Esophagus muscularis mucosa (tissue), 4 donors: ENCODE results near the gene DBH. TPM values are rescaled to one million over a fixed set of nuclear protein-coding genes. Genes with fewer than 3 reads are reported as not detected.
"Not testable (repeated sequence)": the region's sequence is repeated elsewhere in the genome, so short reads cannot be mapped to it uniquely, and the experiment has no call there.

Experiments
- DNase-seq: peaks from one replicate; pipeline ENCODE4 v3.0.0-alpha.2; 2017; ENCODE audit errors: extremely low spot score
- H3K27ac ChIP-seq, 4 donors: fragments of 200-600 bp; sonication (generic); replicated peaks in 1 of 4; 1 replicate in 3 of 4; 2 replicates in 1 of 4; pipeline ENCODE4 v1.5.1; 2016 to 2019; ENCODE audit warnings: mild to moderate bottlenecking in 1 of 4
- H3K27me3 ChIP-seq, 4 donors: fragments of 200-600 bp; sonication (generic); one replicate each; pipeline versions ENCODE4 v1.5.1 to v1.6.0; 2016 to 2019
- H3K36me3 ChIP-seq, 4 donors: fragments of 200-600 bp; sonication (generic); one replicate each; pipeline ENCODE4 v1.5.1; 2016 to 2019
- H3K4me1 ChIP-seq, 4 donors: fragments of 200-600 bp; sonication (generic); one replicate each; pipeline ENCODE4 v1.5.1; 2016 to 2019
- H3K4me3 ChIP-seq, 4 donors: fragments of 200-600 bp; sonication (generic); 1 replicate in 2 of 4; 2 replicates in 2 of 4; pipeline ENCODE4 v1.5.1; 2016 to 2019; ENCODE audit warnings: mild to moderate bottlenecking in 4 of 4, moderate library complexity in 1 of 4
- H3K9me3 ChIP-seq, 4 donors: fragments of 200-600 bp; sonication (generic); 1 replicate in 3 of 4; 2 replicates in 1 of 4; pipeline ENCODE4 v1.5.1; 2016 to 2019
- EP300 ChIP-seq: sonication (generic); formaldehyde crosslinking; IDR thresholded peaks from one replicate; pipeline ENCODE4 v1.6.1; 2017; ENCODE audit warnings: antibody characterized with exemption
- POLR2A ChIP-seq: fragments of 450-650 bp; IDR thresholded peaks from one replicate; pipeline ENCODE4 v1.6.1; 2017; ENCODE audit warnings: antibody characterized with exemption, moderate library complexity, mild to moderate bottlenecking, low read depth
- POLR2AphosphoS5 ChIP-seq, 2 donors: sonication (generic); formaldehyde crosslinking; IDR thresholded peaks; one replicate each; pipeline ENCODE4 v1.6.1; 2017; ENCODE audit warnings: antibody characterized with exemption in 2 of 2
- WGBS: methylation state at CpG from one replicate; pipeline ENCODE4 v1.1.5; 2018; 5-methylcytosine and 5-hydroxymethylcytosine counted together
- intact Hi-C: fragments of 100-400 bp; cut with DNase I; formaldehyde crosslinking; loops from one replicate; pipeline ENCODE4 v1.15.1; 2023
- total RNA-seq, 4 donors: library from RNA; depleted of rRNA; stranded (reverse); fragments of >200 nt; gene quantifications; one replicate each; pipeline versions ENCODE4 v1.1.0 to v1.2.1, GENCODE V29; 2016
- TF ChIP-seq, protein P1 (sequence below), 3 experiments: fragments of 200-600 bp in 2 of 3; fragments of 450-650 bp in 1 of 3; sonication (generic) in 2 of 3; IDR thresholded peaks; one replicate each; pipeline ENCODE4 v1.5.1; 2017 to 2019; ENCODE audit warnings: antibody characterized with exemption in 3 of 3, mild to moderate bottlenecking in 2 of 3, moderate library complexity in 1 of 3

The DBH gene
- total RNA-seq, 4 donors from 2014 or later = 0.06 TPM; not detected in 3

DNA sequence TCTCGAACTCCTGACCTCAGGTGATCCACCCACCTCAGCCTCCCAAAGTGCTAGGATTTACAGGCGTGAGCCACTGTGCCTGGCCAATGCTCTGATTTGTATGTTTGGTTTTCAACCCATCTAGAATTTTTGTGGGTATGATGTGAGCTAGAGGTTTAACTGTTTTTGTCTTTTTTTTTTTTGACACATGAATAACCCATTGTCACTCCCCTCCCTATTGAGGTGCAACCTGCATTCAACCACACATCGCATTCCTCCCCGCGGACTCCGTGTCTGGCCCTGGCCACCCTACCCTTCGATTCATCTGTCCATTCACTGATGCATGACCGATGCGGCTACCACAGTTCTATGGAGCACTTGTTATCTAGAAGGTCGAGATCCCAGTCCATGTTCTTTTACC is 17.4 kb upstream of the DBH start:
- H3K9me3 ChIP-seq = no peaks in the 10 kb centered on the region
- H3K27me3 ChIP-seq = peaks cover 0 to 82% (median 0%) of the 10 kb centered on the region in 4 donors
- H3K4me3 ChIP-seq = no peak overlapping the region
- DNase-seq = no peak
- WGBS = 89% methylated on average over 10 of the region's 10 CpGs
- intact Hi-C loops = no loop called here
- no peaks in the 10 kb centered on the region for H3K4me1 ChIP-seq
- H3K36me3 ChIP-seq = no peaks in the 10 kb centered on the region
- H3K27ac ChIP-seq = no peak overlapping the region
- no peak for TF ChIP-seq POLR2A
- TF ChIP-seq EP300 = no peak
- TF ChIP-seq POLR2AphosphoS5 (IDR thresholded peaks at IDR 0.05) = no peak
- TF ChIP-seq, protein P1, sequence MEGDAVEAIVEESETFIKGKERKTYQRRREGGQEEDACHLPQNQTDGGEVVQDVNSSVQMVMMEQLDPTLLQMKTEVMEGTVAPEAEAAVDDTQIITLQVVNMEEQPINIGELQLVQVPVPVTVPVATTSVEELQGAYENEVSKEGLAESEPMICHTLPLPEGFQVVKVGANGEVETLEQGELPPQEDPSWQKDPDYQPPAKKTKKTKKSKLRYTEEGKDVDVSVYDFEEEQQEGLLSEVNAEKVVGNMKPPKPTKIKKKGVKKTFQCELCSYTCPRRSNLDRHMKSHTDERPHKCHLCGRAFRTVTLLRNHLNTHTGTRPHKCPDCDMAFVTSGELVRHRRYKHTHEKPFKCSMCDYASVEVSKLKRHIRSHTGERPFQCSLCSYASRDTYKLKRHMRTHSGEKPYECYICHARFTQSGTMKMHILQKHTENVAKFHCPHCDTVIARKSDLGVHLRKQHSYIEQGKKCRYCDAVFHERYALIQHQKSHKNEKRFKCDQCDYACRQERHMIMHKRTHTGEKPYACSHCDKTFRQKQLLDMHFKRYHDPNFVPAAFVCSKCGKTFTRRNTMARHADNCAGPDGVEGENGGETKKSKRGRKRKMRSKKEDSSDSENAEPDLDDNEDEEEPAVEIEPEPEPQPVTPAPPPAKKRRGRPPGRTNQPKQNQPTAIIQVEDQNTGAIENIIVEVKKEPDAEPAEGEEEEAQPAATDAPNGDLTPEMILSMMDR (IDR thresholded peaks at IDR 0.05) = no peak

DNA sequence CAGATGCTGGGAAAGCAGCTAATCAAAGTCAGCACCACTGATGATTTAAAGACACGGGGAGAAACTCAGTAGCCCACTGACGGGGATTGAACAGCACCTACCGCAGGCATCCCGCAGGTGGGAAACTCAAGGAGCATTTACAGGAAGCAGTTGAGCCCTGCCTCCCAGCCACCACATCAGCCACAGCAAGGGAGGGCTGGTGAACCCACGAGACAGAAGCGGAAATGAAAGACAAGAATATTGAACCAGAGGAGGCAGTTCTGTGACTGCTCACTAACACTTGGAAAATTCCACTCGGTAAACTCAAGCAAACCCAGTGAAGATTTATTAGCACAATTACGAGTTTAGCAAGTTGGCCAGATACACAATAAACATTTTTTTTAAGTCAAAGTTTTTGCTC is 16.4 kb upstream of the DBH start:
- no peaks in the 10 kb centered on the region for H3K36me3 ChIP-seq
- H3K4me3 ChIP-seq = no peak overlapping the region
- TF ChIP-seq, protein P1 (IDR thresholded peaks at IDR 0.05) = no peak
- TF ChIP-seq EP300 (no peak), POLR2A (no peak), POLR2AphosphoS5 (IDR thresholded peaks at IDR 0.05) (no peak)
- H3K9me3 ChIP-seq = no peaks in the 10 kb centered on the region
- intact Hi-C loops = no loop called here
- DNase-seq = no peak
- WGBS = 23% methylated on average over 8 of the region's 8 CpGs
- no peaks in the 10 kb centered on the region for H3K4me1 ChIP-seq
- H3K27me3 ChIP-seq = peaks cover 0 to 78% (median 0%) of the 10 kb centered on the region in 4 donors
- no peak overlapping the region for H3K27ac ChIP-seq

DNA sequence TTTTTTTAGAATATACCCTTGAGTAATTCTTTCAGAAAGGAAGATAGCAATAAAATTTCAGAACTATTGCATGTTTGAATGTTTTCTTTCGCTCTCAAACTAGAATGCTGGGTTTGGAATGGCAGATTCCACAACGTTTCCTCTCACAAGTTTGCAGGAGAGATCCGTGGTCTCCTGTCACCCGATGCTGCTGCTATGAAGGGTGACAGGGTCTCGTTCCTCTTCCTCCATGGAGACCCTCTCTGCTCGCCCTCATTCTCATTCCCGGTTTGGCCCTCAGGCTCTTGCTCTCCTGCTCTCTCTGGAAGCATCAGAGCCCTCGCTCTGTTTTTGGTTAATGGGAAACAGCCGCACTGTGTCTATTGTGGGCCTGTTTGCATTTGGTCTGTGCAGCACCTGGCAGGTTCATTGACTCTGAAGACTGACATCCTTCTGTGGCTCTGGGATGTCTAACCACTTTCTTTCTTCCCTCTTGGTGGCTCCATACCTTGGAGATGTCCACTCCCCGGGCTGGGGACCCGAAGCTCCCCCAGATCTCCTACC is 14.4 kb upstream of the DBH start:
- Histone ChIP-seq H3K36me3 (no peaks in the 10 kb centered on the region), H3K4me1 (no peaks in the 10 kb centered on the region), H3K27me3 (peaks cover 0 to 63% (median 0%) of the 10 kb centered on the region in 4 donors), H3K4me3 (no peak overlapping the region), H3K9me3 (peaks cover 0 to 17% (median 4%) of the 10 kb centered on the region in 4 donors), H3K27ac (no peak overlapping the region)
- no peak for DNase-seq
- TF ChIP-seq, protein P1 (IDR thresholded peaks at IDR 0.05) = no peak
- TF ChIP-seq POLR2AphosphoS5 (IDR thresholded peaks at IDR 0.05) = no peak
- no peak for TF ChIP-seq EP300
- TF ChIP-seq POLR2A = no peak
- intact Hi-C loops = no loop called here
- 76% methylated on average over 11 of the region's 11 CpGs for WGBS

DNA sequence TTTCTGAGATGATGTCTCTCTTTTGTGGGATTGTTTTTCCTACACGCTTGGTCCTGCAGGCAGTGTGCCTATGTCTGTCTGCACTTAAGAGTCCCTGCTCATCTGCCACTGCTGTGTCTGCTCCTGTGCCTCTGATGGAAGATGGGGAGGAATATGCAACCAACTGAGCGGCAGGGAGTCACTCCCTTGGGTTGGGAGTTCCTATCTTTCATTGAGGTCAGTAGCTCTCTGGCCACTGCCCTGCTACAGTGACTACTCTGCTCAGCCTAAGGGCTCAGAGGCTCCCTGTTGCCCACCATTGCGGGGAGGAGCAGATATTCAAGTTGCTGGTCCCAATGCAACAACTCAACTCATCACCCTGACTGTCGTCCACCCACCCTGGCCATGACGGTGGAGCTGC is 13.6 kb upstream of the DBH start:
- intact Hi-C loops = no loop called here
- Histone ChIP-seq H3K27ac (no peak overlapping the region), H3K4me3 (no peak overlapping the region), H3K27me3 (peaks cover 0 to 55% (median 0%) of the 10 kb centered on the region in 4 donors), H3K4me1 (no peaks in the 10 kb centered on the region), H3K9me3 (peaks cover 0 to 23% (median 4%) of the 10 kb centered on the region in 4 donors), H3K36me3 (no peaks in the 10 kb centered on the region)
- 50% methylated on average over 3 of the region's 5 CpGs for WGBS
- DNase-seq = no peak
- TF ChIP-seq POLR2A (no peak), EP300 (no peak), POLR2AphosphoS5 (IDR thresholded peaks at IDR 0.05) (no peak)
- TF ChIP-seq, protein P1 (IDR thresholded peaks at IDR 0.05) = no peak

DNA sequence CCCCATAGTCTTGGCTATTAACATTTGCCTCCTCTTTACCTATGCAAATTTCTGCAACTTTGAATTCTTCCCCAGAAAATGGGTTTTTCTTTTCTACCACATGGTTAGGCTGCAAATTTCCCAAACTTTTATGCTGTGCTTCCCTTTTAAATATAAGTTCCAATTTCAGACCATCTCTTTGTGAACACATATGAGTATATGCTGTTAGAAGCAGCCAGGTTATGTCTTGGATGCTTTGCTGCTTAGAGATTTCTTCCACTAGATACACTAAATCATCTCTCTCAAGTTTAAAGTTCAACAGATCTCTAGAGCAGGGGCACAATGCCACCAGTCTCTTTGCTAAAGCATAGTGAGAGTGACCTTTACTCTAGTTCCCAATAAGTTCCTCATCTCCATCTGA is 10.2 kb upstream of the DBH start:
- intact Hi-C loops, DNase-seq, H3K4me3 ChIP-seq, H3K36me3 ChIP-seq, H3K27ac ChIP-seq, H3K4me1 ChIP-seq: not testable (repeated sequence)
- peaks cover 0 to 23% (median 4%) of the 10 kb centered on the region in 4 donors for H3K9me3 ChIP-seq
- peaks cover 0 to 55% (median 0%) of the 10 kb centered on the region in 4 donors for H3K27me3 ChIP-seq
